GM19463 (cell line): ENCODE data around the gene INSYN2A.

Source experiments
- ATAC-seq: cut with Tn5 transposase; IDR thresholded peaks from one replicate; pipeline ENCODE4 v1.9.1; 2021; ENCODE audit warnings: mild to moderate bottlenecking, moderate library complexity; ENCODE audit not compliant: unreplicated experiment

Gene INSYN2A

GRCh38 chr10:127154831-127155620 lies 41.4 kb downstream of the INSYN2A start:
- no peak for ATAC-seq

DNA sequence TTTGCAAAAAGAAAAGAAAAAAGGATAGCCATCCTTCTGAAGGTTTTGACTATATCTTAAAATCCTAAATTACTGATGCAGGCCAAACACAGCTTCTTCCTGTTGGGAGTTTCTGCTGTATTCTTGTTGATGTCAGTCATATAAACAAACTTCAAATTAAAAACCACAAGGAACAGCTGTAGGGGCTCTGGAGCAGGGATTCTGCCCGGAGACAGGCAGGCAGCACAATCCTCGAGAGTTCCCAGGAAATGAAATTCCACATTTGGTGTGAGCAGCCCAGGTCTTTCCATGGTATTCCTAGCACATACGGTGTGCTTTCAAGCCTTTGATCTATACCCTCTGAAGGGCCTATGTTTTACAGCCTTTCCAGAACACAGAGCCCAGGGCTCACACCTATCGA lies 43.2 kb downstream of the INSYN2A start:
- no peak for ATAC-seq

GRCh38 chr10:127151981-127152699 lies 44.3 kb downstream of the INSYN2A start:
- no peak for ATAC-seq

DNA sequence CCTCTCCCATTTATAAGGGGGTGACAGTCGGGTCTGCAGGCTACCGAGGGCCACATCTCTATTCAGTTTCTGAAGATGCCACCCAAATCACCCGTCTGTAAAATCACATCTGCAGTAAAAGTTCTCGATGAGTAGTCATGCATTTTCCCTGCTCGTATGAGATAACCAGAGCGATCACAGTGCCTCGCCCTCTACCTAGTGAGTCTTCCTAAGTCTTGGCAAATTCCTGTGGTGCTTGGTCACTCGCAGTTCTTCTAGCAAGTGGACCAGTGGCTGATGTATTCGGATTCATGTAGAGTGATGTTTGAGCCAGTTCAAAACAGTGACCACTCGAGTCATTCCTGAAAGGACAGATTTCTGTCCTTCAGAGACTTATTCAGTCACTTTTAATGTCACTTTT lies 44.9 kb downstream of the INSYN2A start:
- ATAC-seq: no peak

- no peak for ATAC-seq
Measured at GRCh38 chr10:127150136-127150535, 46.3 kb downstream of the INSYN2A start.

- no peak for ATAC-seq
Measured at GRCh38 chr10:127149501-127150081, 46.8 kb downstream of the INSYN2A start.

DNA sequence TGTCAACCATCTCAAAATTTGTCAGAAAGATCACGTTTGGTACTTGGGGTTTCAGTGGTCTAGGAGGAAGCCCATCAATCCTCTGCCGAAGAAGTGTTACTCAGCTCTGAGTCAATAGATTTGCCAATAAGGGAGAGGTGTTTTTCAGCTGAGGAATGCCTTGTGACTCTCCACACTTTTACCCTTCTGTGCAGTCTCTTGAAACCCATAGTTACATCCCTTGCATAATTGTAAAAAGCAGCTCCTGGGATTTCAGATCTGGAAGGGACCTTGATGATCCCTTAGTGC lies 47.5 kb downstream of the INSYN2A start:
- ATAC-seq: no peak

DNA sequence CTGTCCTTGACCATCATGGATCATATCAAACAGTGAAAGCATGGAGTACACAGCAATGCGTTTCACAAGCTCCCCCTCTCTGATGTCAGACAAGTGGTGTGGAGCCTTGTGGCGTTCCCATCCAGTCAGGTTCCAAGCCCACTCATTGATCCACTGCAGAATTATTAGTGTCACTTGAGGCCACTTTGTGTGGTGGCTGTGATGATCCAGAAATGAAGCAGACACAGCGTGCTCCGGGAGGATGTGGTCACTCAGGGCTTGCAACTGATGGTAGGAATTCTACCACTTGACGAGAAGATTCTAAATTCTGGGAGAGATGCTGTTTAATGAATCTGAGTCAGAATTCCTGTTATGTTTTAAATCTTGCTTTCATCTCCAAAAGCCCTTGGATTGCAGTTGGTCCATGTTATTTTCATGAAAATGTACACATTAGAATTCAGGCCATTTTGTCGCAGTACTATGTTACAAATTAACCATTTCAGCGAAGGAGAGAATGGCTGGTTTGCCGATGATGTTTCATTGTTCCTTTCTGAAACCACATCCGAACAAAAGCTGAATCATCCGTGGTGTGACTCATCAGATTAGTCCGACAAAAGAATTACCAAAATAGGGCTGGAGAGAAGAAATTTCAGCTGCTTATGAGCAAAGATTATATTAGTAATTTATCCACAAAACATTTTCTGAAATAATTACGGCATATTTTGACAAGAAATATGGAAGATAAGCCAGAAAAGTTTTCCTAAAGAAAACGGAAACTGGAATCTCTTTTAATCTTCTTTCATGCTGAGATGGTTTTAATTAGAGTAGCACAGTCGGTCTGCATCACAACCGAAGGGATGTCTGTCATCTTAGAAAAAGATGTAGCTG lies 48.1 kb downstream of the INSYN2A start:
- ATAC-seq: peak; percentile 71

DNA sequence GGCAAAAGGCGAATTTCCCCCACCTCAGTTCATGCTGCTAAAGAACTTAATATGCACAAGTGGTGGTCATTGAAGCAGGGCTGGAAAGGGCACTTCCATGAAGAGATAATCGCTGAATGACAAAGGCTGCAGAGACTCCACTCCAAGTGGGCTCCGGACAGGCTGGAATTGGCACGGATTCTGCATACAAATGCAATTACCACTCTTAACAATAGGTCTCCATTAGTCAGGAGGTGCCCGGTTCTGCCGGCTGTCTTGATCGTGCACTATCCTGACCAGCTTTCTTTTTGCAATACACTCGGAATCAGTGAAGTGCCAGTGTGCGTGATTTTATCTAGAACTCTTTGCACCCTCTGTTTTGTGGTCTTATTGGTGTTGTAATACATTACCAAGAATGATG lies 49.7 kb downstream of the INSYN2A start:
- no peak for ATAC-seq
